T-cell (primary cell): ENCODE data around the gene CDKN2AIP. TPM values are rescaled to one million over a fixed set of nuclear protein-coding genes. Genes with fewer than 3 reads are reported as not detected.

Source experiments
- ATAC-seq, 4 experiments: fragments of 200-7000 bp in 3 of 4; fragments of 150-1000 bp in 1 of 4; cut with Tn5 transposase; replicated peaks in 1 of 4; 1 replicate in 3 of 4; 2 replicates in 1 of 4; pipeline ENCODE4 v1.10.0; 2021; ENCODE audit warnings: moderate library complexity in 3 of 4, mild to moderate bottlenecking in 2 of 4, moderate number of reproducible peaks in 1 of 4
- CTCF ChIA-PET, 2 donors: fragments of 300-600 bp; sonication (Branson Sonifier 250); formaldehyde crosslinking; loops; one replicate each; lab custom pipeline; 2022; ENCODE audit warnings: antibody characterized with exemption in 2 of 2; lab: Charles Lee
- POLR2A ChIA-PET, 2 donors: fragments of 300-600 bp; sonication (Branson Sonifier 250); formaldehyde crosslinking; loops; one replicate each; lab custom pipeline; 2022; ENCODE audit warnings: antibody characterized with exemption in 2 of 2; lab: Charles Lee
- DNase-seq, 35 experiments: peaks; one replicate each; pipeline versions ENCODE4 v3.0.0 to v3.0.0-alpha.2; 2013 to 2023
- H3K27ac ChIP-seq: one replicate; pipeline ENCODE4 v1.5.1; 2013; ENCODE audit warnings: low read length
- H3K27me3 ChIP-seq, 2 experiments: replicated peaks in 1 of 2; 1 replicate in 1 of 2; 2 replicates in 1 of 2; pipeline versions ENCODE4 v1.6.1 to v1.7.0; 2013; ENCODE audit warnings: low read length in 1 of 2, mixed read lengths in 1 of 2; ENCODE audit not compliant: control insufficient read depth in 2 of 2, insufficient read depth in 2 of 2; ENCODE audit errors: extremely low read depth in 1 of 2
- H3K36me3 ChIP-seq, 2 donors: 1 replicate in 1 of 2; 2 replicates in 1 of 2; pipeline versions ENCODE4 v1.6.1 to v1.7.0; 2013; ENCODE audit warnings: low read length in 1 of 2; ENCODE audit not compliant: control insufficient read depth in 2 of 2, insufficient read depth in 1 of 2; ENCODE audit errors: extremely low read depth in 1 of 2
- H3K4me1 ChIP-seq, 2 experiments: 1 replicate in 1 of 2; 2 replicates in 1 of 2; pipeline versions ENCODE4 v1.6.1 to v1.7.0; 2013; ENCODE audit warnings: low read length in 2 of 2, mixed read lengths in 1 of 2; ENCODE audit not compliant: insufficient read depth in 2 of 2, control insufficient read depth in 1 of 2; ENCODE audit errors: extremely low read depth in 1 of 2
- H3K4me3 ChIP-seq, 2 donors: 1 replicate in 1 of 2; 2 replicates in 1 of 2; pipeline versions ENCODE4 v1.5.1 to v1.7.0; 2013; ENCODE audit warnings: mild to moderate bottlenecking in 2 of 2, low read length in 1 of 2, moderate library complexity in 1 of 2; ENCODE audit not compliant: control insufficient read depth in 1 of 2; ENCODE audit errors: extremely low read depth in 1 of 2
- H3K9me3 ChIP-seq: 2 replicates; pipeline ENCODE4 v1.7.0; 2013
- H3K27ac Mint-ChIP-seq, 2 donors: one replicate each; pipeline ENCODE4 v1.8.0; 2020 to 2021; ENCODE audit warnings: mild to moderate bottlenecking in 2 of 2, mixed read lengths in 2 of 2
- H3K27me3 Mint-ChIP-seq, 2 donors: one replicate each; pipeline ENCODE4 v1.8.0; 2021 to 2022; ENCODE audit warnings: mixed read lengths in 2 of 2
- H3K36me3 Mint-ChIP-seq: one replicate; pipeline ENCODE4 v1.8.0; 2021; ENCODE audit warnings: mixed read lengths
- H3K4me1 Mint-ChIP-seq, 3 donors: one replicate each; pipeline ENCODE4 v1.8.0; 2020 to 2022; ENCODE audit warnings: mixed read lengths in 3 of 3, mild to moderate bottlenecking in 1 of 3
- H3K4me3 Mint-ChIP-seq, 3 donors: one replicate each; pipeline ENCODE4 v1.8.0; 2020 to 2022; ENCODE audit warnings: mild to moderate bottlenecking in 3 of 3, mixed read lengths in 3 of 3, moderate library complexity in 3 of 3
- H3K9me3 Mint-ChIP-seq, 3 donors: one replicate each; pipeline ENCODE4 v1.8.0; 2020 to 2022; ENCODE audit warnings: mixed read lengths in 3 of 3
- WGBS: methylation state at CpG from one replicate; pipeline ENCODE4 v1.1.5; 2013; ENCODE audit warnings: missing lambda C conversion rate; ENCODE audit not compliant: insufficient coverage; 5-methylcytosine and 5-hydroxymethylcytosine counted together
- total RNA-seq, 35 experiments: library from RNA in 6 of 35; stranded (reverse) in 6 of 35; fragments of 120-200 nt in 1 of 35; gene quantifications; one replicate each; pipeline versions ENCODE4 v1.2.1 to v1.2.4 and lab custom pipeline; 2013 to 2026

Gene CDKN2AIP
- total RNA-seq, 5 donors from 2014 or later (not counting 1 experiment from before 2014, with no cell fraction given): 33.0 to 46.6 (median 42.7) TPM

DNA sequence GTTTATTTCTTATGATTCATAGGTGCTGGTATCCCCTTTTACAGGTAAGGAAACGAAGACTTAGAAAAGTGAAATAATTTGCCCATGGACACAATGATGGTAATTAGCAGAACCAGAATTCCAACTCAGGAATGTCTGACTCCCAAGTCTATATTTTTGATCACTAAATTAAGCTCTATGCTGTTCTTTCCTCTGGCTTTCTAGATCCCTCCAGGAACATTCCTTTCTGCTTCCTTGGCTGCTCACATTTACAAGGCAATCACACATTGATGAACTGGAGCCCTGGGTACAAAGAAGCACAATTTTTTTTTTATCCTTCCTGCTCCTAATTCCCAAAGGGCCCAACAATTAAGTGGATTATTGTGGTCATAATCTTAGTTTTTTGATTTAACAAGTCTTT lies 7.0 kb upstream of the CDKN2AIP start:
- no peaks in the 10 kb centered on the region for H3K9me3 ChIP-seq
- Mint-ChIP-seq H3K9me3 (no peaks in the 10 kb centered on the region), H3K36me3 (no peaks in the 10 kb centered on the region), H3K27ac (no peak overlapping the region), H3K4me1 (peaks cover 8 to 17% (median 10%) of the 10 kb centered on the region in 3 donors), H3K4me3 (no peak overlapping the region), H3K27me3 (no peaks in the 10 kb centered on the region)
- no peak for DNase-seq
- peaks cover 0 to 9% of the 10 kb centered on the region in 2 experiments for H3K27me3 ChIP-seq
- no CpG with 5 or more reads among the region's 1 CpG for WGBS
- CTCF ChIA-PET: interaction anchor here in 1 of 2 donors (0.7 kb wide), 1 partner anchor 577 kb away, joined by 4 read pairs; no protein-coding TSS in a partner anchor
- no peak overlapping the region for H3K4me3 ChIP-seq
- H3K27ac ChIP-seq: no peak overlapping the region
- H3K36me3 ChIP-seq: no peaks in the 10 kb centered on the region
- peaks cover 3 to 5% of the 10 kb centered on the region in 2 experiments for H3K4me1 ChIP-seq
- ATAC-seq: no peak
- POLR2A ChIA-PET: no interaction called here

DNA sequence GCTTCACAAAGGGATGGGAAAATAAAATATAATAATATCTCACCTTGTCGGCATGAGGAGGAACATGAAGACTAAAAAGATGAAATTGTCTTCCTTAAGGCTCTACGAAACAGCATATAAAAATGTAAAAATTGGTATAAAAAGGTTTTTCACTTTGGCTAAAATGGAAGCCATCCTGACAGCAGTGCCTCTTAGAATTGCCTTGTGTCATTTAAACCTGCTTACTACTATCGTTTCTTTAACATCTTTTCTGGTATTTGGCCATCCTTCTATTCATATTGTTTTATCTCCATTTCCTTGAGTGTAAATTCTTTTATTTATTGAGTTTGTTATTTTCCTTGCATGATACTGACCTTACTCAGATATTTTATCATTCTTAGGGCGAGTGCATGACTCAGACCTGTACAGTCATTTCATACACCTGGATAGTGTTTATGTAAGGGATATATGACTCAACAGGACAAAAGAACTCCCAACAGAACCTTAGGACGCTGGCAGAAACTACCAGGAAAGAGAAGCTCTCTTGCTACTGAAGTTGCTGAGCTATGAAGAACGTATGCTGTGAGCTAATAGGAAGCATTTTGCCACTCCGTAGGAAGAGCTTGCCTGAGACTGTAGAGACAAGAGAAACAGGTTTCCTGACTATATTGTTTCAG lies 5.8 kb upstream of the CDKN2AIP start:
- POLR2A ChIA-PET: no interaction called here

DNA sequence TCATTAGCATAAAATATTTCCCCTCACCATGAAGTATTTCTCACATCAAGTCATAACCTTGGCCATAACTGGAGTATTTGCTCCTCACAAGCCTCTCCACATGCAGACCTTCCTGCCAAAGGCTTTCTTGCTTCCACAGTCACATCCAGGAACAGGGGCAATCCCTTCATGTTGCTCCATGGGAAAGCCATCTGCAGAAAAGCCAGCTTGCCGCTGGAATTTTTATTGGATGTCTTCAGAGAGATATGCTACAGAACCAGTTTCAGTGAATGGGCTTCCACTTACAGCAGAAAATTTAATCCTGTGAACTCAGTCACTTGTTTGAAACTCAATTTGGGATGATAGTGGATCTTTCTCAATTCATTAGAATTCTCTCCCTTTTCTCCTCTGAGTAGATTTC lies 3.2 kb upstream of the CDKN2AIP start:
- ATAC-seq (no peak), DNase-seq (no peak)
- Histone ChIP-seq H3K36me3 (peaks cover 0 to 5% of the 10 kb centered on the region in 2 donors), H3K9me3 (no peaks in the 10 kb centered on the region), H3K27me3 (peaks cover 0 to 4% of the 10 kb centered on the region in 2 experiments), H3K27ac (no peak overlapping the region), H3K4me3 (no peak overlapping the region), H3K4me1 (peaks cover 13 to 15% of the 10 kb centered on the region in 2 experiments)
- WGBS: no CpG with 5 or more reads among the region's 1 CpG
- Mint-ChIP-seq H3K27ac (peak overlapping the region in 1 of 2 donors; percentile 75), H3K4me3 (no peak overlapping the region), H3K27me3 (no peaks in the 10 kb centered on the region), H3K4me1 (peaks cover 11 to 28% (median 19%) of the 10 kb centered on the region in 3 donors), H3K9me3 (no peaks in the 10 kb centered on the region), H3K36me3 (peaks cover 11% of the 10 kb centered on the region)
- CTCF ChIA-PET: no interaction called here
- POLR2A ChIA-PET: no interaction called here

More for the DNA sequence above, 5.8 kb upstream of the CDKN2AIP start:
- WGBS: 67% methylated on average over 2 of the region's 7 CpGs
- Mint-ChIP-seq H3K4me3 (no peak overlapping the region), H3K4me1 (peaks cover 10 to 20% (median 13%) of the 10 kb centered on the region in 3 donors), H3K27me3 (no peaks in the 10 kb centered on the region), H3K9me3 (no peaks in the 10 kb centered on the region), H3K27ac (no peak overlapping the region), H3K36me3 (no peaks in the 10 kb centered on the region)
- Histone ChIP-seq H3K4me3 (no peak overlapping the region), H3K27me3 (peaks cover 0 to 9% of the 10 kb centered on the region in 2 experiments), H3K36me3 (no peaks in the 10 kb centered on the region), H3K9me3 (no peaks in the 10 kb centered on the region), H3K27ac (no peak overlapping the region), H3K4me1 (peaks cover 2 to 5% of the 10 kb centered on the region in 2 experiments)
- DNase-seq (no peak), ATAC-seq (no peak)
- CTCF ChIA-PET: no interaction called here

DNA sequence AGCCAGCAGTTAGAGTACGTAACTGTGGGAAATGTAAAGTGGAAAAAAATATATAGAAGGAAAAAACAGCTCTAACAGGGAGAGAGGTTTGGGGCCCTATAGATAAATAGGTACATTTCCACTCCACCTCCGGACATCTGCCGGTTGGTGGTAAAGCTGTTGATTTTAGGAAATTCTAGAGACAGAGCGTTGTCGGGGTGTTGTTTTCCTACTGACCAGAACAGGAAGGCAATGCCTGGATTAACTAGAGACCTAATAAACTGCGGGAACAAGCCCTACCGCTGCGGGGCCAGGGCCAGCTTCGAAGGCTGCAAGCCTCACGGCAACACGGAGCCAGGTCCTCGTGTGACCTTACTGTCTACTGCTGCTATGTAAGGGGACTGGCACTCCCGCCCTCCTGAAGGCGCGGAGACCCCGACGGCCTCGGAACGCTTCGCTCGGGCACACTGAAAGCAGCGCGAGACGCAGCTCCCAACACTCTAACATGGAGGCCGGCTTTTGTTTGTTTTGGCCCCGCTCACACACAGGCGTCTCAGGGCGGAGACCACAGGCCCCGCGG lies 702 bp upstream of the CDKN2AIP start:
- H3K4me1 ChIP-seq: peaks cover 18 to 34% of the 10 kb centered on the region in 2 experiments
- WGBS: 0% methylated on average over 27 of the region's 30 CpGs
- H3K4me1 Mint-ChIP-seq: peaks cover 30 to 50% (median 41%) of the 10 kb centered on the region in 3 donors

DNA sequence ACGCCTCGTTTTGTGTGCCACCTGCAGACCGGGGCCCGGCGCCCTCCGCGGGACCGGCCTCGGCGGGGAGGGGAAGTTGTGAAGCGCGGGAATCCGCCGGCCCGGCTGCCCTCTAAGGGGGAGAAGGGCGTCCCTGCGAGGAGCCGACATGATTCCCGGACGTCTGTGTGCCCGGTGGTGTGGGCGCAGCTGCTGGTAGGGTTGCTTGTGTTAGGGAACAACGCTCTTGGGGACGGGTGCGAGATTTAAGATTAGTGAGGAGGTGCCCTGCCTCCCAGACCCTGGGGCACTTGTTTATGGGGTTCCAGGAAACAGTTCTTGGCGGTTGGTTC lies 627 bp downstream of the CDKN2AIP start:
- Histone ChIP-seq H3K4me1 (peaks cover 18 to 34% of the 10 kb centered on the region in 2 experiments), H3K4me3 (peak overlapping the region; percentile 76 to 94), H3K36me3 (peaks cover 0 to 36% of the 10 kb centered on the region in 2 donors), H3K9me3 (no peaks in the 10 kb centered on the region), H3K27ac (peak overlapping the region; percentile 80), H3K27me3 (no peaks in the 10 kb centered on the region)
- ChIA-PET CTCF (no interaction called here), POLR2A (interaction anchor here in 1 of 2 donors (1.1 kb wide), 1 partner anchor 1980 kb away, joined by 3 read pairs; no protein-coding TSS in a partner anchor)
- no peaks in the 10 kb centered on the region for H3K27me3 Mint-ChIP-seq
- WGBS: 0% methylated on average over 26 of the region's 26 CpGs
- peak; percentile 17 to 24 (median 22) for ATAC-seq
- H3K9me3 Mint-ChIP-seq: no peaks in the 10 kb centered on the region
- H3K4me1 Mint-ChIP-seq: peaks cover 39 to 60% (median 50%) of the 10 kb centered on the region in 3 donors
- peak overlapping the region; percentile 98 to 100 for H3K27ac Mint-ChIP-seq
- peaks cover 37% of the 10 kb centered on the region for H3K36me3 Mint-ChIP-seq
- peak overlapping the region; percentile 95 to 100 (median 97) for H3K4me3 Mint-ChIP-seq
- DNase-seq: no peak

More for the DNA sequence above, 702 bp upstream of the CDKN2AIP start:
- H3K4me3 Mint-ChIP-seq: peak overlapping the region; percentile 95 to 100 (median 97)
- ChIA-PET CTCF (interaction anchor here (0.6 to 1.5 kb wide), 4 partner anchors 12 to 821 kb away, joined by 3 to 5 read pairs (median 4); no protein-coding TSS in a partner anchor), POLR2A (interaction anchor here in 1 of 2 donors (0.7 kb wide), 1 partner anchor 37 kb away, joined by 3 read pairs; no protein-coding TSS in a partner anchor)
- peak overlapping the region; percentile 91 for H3K27ac ChIP-seq
- H3K36me3 ChIP-seq: peaks cover 0 to 24% of the 10 kb centered on the region in 2 donors
- no peaks in the 10 kb centered on the region for H3K27me3 ChIP-seq
- H3K36me3 Mint-ChIP-seq: peaks cover 29% of the 10 kb centered on the region
- H3K27ac Mint-ChIP-seq: peak overlapping the region; percentile 93
- H3K9me3 Mint-ChIP-seq: no peaks in the 10 kb centered on the region
- no peaks in the 10 kb centered on the region for H3K9me3 ChIP-seq
- peak overlapping the region; percentile 76 to 94 for H3K4me3 ChIP-seq
- no peaks in the 10 kb centered on the region for H3K27me3 Mint-ChIP-seq
- ATAC-seq (peak; percentile 14 to 22 (median 17)), DNase-seq (peak in 28 of 35 experiments; percentile 11 to 61 (median 28))

DNA sequence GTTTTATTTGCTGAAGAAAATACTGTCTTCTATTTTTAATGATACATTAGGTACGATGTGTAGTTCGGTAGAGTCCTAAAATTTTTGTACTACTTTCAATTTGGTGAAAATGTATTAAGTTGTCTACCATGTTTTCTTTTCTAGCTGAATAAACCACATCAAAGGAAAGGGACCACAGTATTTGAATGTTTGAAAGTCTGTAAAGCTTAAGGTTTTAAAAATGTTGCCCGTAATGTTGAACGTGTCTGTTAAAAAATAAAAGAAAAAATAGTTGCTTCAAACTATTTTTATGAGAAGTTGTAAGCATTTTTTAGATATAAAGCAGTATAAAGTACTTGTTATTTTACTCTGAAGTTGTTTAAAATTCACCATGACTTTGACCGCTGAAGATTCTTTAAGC lies 3.2 kb downstream of the CDKN2AIP start:
- DNase-seq: peak in 1 of 35 experiments; percentile 43
- H3K4me3 ChIP-seq: no peak overlapping the region
- Mint-ChIP-seq H3K4me1 (peaks cover 39 to 62% (median 56%) of the 10 kb centered on the region in 3 donors), H3K36me3 (peaks cover 48% of the 10 kb centered on the region), H3K27ac (peak overlapping the region; percentile 68 to 74), H3K9me3 (no peaks in the 10 kb centered on the region), H3K4me3 (peak overlapping the region; percentile 68 to 97 (median 95)), H3K27me3 (no peaks in the 10 kb centered on the region)
- no peaks in the 10 kb centered on the region for H3K27me3 ChIP-seq
- no peaks in the 10 kb centered on the region for H3K9me3 ChIP-seq
- peaks cover 0 to 43% of the 10 kb centered on the region in 2 donors for H3K36me3 ChIP-seq
- WGBS: no CpG with 5 or more reads among the region's 5 CpGs
- H3K4me1 ChIP-seq: peaks cover 18 to 34% of the 10 kb centered on the region in 2 experiments
- H3K27ac ChIP-seq: no peak overlapping the region
- POLR2A ChIA-PET: interaction anchor here in 1 of 2 donors (0.6 to 0.8 kb wide), 2 partner anchors 40 to 44 kb away, joined by 4 to 6 read pairs; no protein-coding TSS in a partner anchor
- no peak for ATAC-seq
- CTCF ChIA-PET: interaction anchor here in 1 of 2 donors (0.6 to 1.3 kb wide), 3 partner anchors 31 to 103 kb away, joined by 3 to 4 read pairs (median 3); no protein-coding TSS in a partner anchor
